HEK293 (cell line): ENCODE results near the gene STARD13.

Experiments
- ZFP37 ChIP-seq: fragments of 450-650 bp; formaldehyde crosslinking; IDR thresholded peaks from 2 replicates; pipeline ENCODE4 v1.5.1; 2016; ENCODE audit warnings: missing biosample characterization, missing genetic modification characterization
- ZNF391 ChIP-seq: fragments of 450-650 bp; formaldehyde crosslinking; IDR thresholded peaks from 2 replicates; pipeline ENCODE4 v1.5.1; 2016; ENCODE audit warnings: low read depth, missing biosample characterization, missing genetic modification characterization, borderline replicate concordance
- TF ChIP-seq, protein P1 (sequence below): fragments of 450-650 bp; formaldehyde crosslinking; IDR thresholded peaks from 2 replicates; pipeline ENCODE4 v1.5.1; 2016; ENCODE audit warnings: missing biosample characterization, missing genetic modification characterization
- TF ChIP-seq, protein P2 (sequence below): fragments of 450-650 bp; formaldehyde crosslinking; IDR thresholded peaks from 2 replicates; pipeline ENCODE4 v1.5.1; 2016; ENCODE audit warnings: missing biosample characterization, missing genetic modification characterization

DNA sequence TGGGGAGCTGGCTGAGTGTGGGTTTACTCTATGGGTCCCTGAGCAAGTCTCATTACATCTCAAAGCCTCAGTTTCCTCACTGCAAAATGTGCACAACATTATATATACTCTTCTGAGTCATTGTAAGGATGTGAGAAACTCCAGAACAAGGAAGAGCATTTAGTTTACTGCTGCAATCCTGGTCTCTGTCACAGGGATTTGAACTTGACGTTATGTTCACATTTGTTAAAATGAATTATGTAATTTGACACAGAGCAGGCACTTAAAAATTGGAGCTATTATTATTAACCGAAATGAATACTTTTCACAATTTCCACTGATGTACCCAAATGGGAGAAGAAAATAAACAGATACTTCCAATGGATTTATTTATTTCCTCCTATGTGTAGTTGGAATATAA lies 101.0 kb downstream of the STARD13 start:
- TF ChIP-seq ZFP37, result no peak
- TF ChIP-seq, protein P1, sequence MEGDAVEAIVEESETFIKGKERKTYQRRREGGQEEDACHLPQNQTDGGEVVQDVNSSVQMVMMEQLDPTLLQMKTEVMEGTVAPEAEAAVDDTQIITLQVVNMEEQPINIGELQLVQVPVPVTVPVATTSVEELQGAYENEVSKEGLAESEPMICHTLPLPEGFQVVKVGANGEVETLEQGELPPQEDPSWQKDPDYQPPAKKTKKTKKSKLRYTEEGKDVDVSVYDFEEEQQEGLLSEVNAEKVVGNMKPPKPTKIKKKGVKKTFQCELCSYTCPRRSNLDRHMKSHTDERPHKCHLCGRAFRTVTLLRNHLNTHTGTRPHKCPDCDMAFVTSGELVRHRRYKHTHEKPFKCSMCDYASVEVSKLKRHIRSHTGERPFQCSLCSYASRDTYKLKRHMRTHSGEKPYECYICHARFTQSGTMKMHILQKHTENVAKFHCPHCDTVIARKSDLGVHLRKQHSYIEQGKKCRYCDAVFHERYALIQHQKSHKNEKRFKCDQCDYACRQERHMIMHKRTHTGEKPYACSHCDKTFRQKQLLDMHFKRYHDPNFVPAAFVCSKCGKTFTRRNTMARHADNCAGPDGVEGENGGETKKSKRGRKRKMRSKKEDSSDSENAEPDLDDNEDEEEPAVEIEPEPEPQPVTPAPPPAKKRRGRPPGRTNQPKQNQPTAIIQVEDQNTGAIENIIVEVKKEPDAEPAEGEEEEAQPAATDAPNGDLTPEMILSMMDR, result no peak
- TF ChIP-seq ZNF391, result no peak
- TF ChIP-seq, protein P2, sequence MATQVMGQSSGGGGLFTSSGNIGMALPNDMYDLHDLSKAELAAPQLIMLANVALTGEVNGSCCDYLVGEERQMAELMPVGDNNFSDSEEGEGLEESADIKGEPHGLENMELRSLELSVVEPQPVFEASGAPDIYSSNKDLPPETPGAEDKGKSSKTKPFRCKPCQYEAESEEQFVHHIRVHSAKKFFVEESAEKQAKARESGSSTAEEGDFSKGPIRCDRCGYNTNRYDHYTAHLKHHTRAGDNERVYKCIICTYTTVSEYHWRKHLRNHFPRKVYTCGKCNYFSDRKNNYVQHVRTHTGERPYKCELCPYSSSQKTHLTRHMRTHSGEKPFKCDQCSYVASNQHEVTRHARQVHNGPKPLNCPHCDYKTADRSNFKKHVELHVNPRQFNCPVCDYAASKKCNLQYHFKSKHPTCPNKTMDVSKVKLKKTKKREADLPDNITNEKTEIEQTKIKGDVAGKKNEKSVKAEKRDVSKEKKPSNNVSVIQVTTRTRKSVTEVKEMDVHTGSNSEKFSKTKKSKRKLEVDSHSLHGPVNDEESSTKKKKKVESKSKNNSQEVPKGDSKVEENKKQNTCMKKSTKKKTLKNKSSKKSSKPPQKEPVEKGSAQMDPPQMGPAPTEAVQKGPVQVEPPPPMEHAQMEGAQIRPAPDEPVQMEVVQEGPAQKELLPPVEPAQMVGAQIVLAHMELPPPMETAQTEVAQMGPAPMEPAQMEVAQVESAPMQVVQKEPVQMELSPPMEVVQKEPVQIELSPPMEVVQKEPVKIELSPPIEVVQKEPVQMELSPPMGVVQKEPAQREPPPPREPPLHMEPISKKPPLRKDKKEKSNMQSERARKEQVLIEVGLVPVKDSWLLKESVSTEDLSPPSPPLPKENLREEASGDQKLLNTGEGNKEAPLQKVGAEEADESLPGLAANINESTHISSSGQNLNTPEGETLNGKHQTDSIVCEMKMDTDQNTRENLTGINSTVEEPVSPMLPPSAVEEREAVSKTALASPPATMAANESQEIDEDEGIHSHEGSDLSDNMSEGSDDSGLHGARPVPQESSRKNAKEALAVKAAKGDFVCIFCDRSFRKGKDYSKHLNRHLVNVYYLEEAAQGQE (tag by site-specific recombination), result no peak
